ENCODE data around the gene TAF4.

DNA sequence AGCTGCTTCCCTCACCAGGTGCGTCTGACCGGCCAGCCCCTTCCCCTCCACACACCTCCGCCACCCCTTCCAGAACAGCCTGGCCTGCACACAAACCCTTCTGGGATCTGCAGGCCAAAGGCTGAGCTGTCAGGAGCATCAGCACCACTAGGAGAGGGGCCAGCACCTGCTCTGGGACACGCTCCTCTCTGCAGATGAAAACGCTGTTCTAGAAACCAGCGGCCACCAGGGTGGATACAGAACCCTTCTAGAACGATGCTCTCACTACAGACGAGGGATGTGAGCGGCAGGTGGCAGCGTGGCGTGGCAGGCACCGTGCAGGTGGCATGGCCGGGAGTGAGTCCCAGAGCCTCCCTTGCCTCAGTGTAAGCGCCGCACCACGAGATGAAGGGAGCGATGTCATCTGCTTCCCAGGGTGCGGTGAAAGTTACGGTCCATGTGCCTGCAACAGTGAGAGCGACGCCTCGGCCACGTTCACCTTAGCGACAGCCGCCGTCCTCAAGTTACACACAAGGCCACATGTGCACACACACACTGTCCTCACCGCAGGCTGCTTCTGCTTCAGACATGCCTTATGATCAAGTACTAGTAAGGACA is 53.6 kb downstream of the TAF4 start:
- TF ChIP-seq, protein P1, sequence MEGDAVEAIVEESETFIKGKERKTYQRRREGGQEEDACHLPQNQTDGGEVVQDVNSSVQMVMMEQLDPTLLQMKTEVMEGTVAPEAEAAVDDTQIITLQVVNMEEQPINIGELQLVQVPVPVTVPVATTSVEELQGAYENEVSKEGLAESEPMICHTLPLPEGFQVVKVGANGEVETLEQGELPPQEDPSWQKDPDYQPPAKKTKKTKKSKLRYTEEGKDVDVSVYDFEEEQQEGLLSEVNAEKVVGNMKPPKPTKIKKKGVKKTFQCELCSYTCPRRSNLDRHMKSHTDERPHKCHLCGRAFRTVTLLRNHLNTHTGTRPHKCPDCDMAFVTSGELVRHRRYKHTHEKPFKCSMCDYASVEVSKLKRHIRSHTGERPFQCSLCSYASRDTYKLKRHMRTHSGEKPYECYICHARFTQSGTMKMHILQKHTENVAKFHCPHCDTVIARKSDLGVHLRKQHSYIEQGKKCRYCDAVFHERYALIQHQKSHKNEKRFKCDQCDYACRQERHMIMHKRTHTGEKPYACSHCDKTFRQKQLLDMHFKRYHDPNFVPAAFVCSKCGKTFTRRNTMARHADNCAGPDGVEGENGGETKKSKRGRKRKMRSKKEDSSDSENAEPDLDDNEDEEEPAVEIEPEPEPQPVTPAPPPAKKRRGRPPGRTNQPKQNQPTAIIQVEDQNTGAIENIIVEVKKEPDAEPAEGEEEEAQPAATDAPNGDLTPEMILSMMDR (IDR thresholded peaks at IDR 0.05): no peak
- TF ChIP-seq ZFX (IDR thresholded peaks at IDR 0.05; ENCODE audit: borderline replicate concordance): no peak

Measured in 22Rv1 (cell line).